ENCODE measurements around the gene NPAS3. TPM values are rescaled to one million over a fixed set of nuclear protein-coding genes. Genes with fewer than 3 reads are reported as not detected.

Gene NPAS3
- total RNA-seq, 3 donors from 2014 or later: 0.26 TPM; not detected in 2

GRCh38 chr14:32978691-32979255 is 40.1 kb downstream of the NPAS3 start:
- ATAC-seq: no peak
- Mint-ChIP-seq H3K4me3 (no peak overlapping the region), H3K4me1 (ENCODE audit: low read depth) (no peaks in the 10 kb centered on the region), H3K36me3 (ENCODE audit: insufficient read depth) (no peaks in the 10 kb centered on the region), H3K9me3 (no peaks in the 10 kb centered on the region), H3K27me3 (ENCODE audit: low read depth) (peaks cover 5% of the 10 kb centered on the region)
- DNase-seq: no peak

DNA sequence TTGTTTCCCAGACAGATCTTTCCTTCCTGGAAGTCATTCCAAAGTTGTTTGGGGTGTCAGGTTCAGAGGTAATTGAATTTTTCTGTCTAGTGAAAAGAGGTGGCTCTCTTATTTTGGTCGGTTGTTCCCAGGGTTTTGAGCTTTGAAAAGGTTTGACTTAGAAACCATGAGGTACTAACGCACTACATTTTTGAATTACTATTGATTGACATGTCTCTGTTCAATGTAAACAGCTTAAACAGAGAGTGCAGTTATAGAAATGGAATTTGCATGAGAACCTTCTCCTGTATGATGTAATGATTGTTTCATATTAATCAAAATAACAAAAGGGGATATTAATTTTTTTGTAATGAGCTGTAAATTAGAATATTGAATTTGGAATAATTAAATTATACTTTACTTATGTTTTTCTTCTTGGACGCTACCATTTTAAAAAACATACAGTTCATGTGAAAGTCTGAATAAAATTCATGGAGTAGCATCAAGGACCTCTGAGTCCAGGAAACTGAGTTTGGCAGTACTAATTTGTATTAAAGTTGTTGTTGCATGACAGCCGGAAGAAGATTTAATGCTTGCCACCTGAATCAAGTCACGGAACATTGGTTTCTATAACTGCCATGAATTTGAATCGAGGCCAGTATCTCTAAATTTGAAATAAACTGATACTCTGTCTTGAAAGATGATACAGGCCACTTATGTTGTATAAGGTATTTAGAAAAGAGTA is 41.7 kb downstream of the NPAS3 start:
- ATAC-seq: no peak
- Mint-ChIP-seq H3K9me3 (no peaks in the 10 kb centered on the region), H3K4me1 (ENCODE audit: low read depth) (no peaks in the 10 kb centered on the region)

DNA sequence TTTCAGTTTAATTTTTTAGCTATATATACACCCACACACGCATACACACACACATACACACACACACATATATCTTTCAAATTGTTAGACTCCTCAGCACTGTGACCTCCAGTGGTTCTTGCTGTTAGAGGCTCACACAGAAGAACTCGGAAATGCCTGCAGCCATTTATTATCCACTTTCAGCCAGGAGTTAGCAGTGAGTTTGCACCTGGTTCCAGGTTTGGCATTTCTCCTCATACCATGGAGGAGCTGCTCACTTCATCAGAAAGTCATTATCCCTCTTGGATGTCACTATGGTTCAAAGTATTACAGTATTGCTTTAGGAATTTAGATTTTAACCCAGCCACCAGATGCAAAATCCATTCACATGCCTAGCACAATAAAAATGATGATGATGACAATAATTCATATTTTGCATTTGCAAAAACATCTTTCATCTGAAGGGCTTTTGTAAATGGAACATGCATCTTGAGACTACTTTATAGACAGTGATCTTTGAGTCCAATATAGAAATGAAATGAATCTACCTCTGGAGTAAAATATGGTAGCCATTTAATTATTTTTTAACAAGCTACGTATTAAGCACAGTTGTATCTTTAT is 42.3 kb downstream of the NPAS3 start:
- H3K4me1 Mint-ChIP-seq (ENCODE audit: low read depth): no peaks in the 10 kb centered on the region
- H3K4me3 Mint-ChIP-seq: no peak overlapping the region
- H3K9me3 Mint-ChIP-seq: no peaks in the 10 kb centered on the region
- peaks cover 2% of the 10 kb centered on the region for H3K27me3 Mint-ChIP-seq (ENCODE audit: low read depth)
- ATAC-seq (no peak), DNase-seq (no peak)
- H3K36me3 Mint-ChIP-seq (ENCODE audit: insufficient read depth): no peaks in the 10 kb centered on the region

More for the DNA sequence above, 41.7 kb downstream of the NPAS3 start:
- Mint-ChIP-seq H3K36me3 (ENCODE audit: insufficient read depth) (no peaks in the 10 kb centered on the region), H3K4me3 (no peak overlapping the region), H3K27me3 (ENCODE audit: low read depth) (peaks cover 2% of the 10 kb centered on the region)
- no peak for DNase-seq

GRCh38 chr14:32984241-32984930 is 45.7 kb downstream of the NPAS3 start:
- H3K36me3 Mint-ChIP-seq (ENCODE audit: insufficient read depth): no peaks in the 10 kb centered on the region
- no peaks in the 10 kb centered on the region for H3K9me3 Mint-ChIP-seq
- peaks cover 2% of the 10 kb centered on the region for H3K27me3 Mint-ChIP-seq (ENCODE audit: low read depth)
- H3K4me3 Mint-ChIP-seq: no peak overlapping the region
- DNase-seq: no peak
- H3K4me1 Mint-ChIP-seq (ENCODE audit: low read depth): no peaks in the 10 kb centered on the region
- ATAC-seq: no peak

- Mint-ChIP-seq H3K4me3 (no peak overlapping the region), H3K4me1 (ENCODE audit: low read depth) (no peaks in the 10 kb centered on the region), H3K27me3 (ENCODE audit: low read depth) (peaks cover 2% of the 10 kb centered on the region), H3K9me3 (peaks cover 4% of the 10 kb centered on the region), H3K36me3 (ENCODE audit: insufficient read depth) (no peaks in the 10 kb centered on the region)
- ATAC-seq (no peak), DNase-seq (no peak)
Measured at GRCh38 chr14:32985866-32986265, 47.2 kb downstream of the NPAS3 start.

GRCh38 chr14:32986791-32987540 is 48.3 kb downstream of the NPAS3 start:
- Mint-ChIP-seq H3K4me3 (no peak overlapping the region), H3K9me3 (peaks cover 4% of the 10 kb centered on the region), H3K27me3 (ENCODE audit: low read depth) (peaks cover 2% of the 10 kb centered on the region), H3K36me3 (ENCODE audit: insufficient read depth) (no peaks in the 10 kb centered on the region), H3K4me1 (ENCODE audit: low read depth) (no peaks in the 10 kb centered on the region)
- DNase-seq (no peak), ATAC-seq (no peak)

DNA sequence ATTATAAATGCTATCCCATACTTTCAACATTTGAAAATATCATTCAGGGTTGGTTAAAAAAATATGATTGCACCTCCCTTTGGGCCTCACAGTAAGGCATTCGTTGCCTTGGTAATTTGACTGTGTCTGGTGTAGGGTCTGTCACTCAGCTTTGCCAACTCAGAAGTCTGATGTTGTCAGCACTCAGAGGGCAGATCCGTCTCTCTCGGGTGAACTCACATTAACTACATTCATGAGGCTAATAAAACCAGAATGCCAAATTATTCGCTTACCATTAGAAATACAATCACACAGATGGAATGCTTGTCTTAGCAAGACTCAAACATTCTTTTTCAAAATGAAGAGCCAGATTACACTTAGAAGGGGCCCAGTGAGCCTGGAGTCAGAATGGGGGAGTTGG is 53.0 kb downstream of the NPAS3 start:
- Mint-ChIP-seq H3K4me3 (no peak overlapping the region), H3K4me1 (ENCODE audit: low read depth) (no peaks in the 10 kb centered on the region), H3K9me3 (peaks cover 4% of the 10 kb centered on the region), H3K27me3 (ENCODE audit: low read depth) (no peaks in the 10 kb centered on the region), H3K36me3 (ENCODE audit: insufficient read depth) (no peaks in the 10 kb centered on the region)
- ATAC-seq (no peak), DNase-seq (no peak)

- Mint-ChIP-seq H3K27me3 (ENCODE audit: low read depth) (no peaks in the 10 kb centered on the region), H3K36me3 (ENCODE audit: insufficient read depth) (no peaks in the 10 kb centered on the region), H3K4me3 (no peak overlapping the region), H3K9me3 (peaks cover 7% of the 10 kb centered on the region), H3K4me1 (ENCODE audit: low read depth) (no peaks in the 10 kb centered on the region)
- DNase-seq: no peak
- ATAC-seq: no peak
Measured at GRCh38 chr14:32993921-32994320, 55.2 kb downstream of the NPAS3 start.

- no peak overlapping the region for H3K4me3 Mint-ChIP-seq
- H3K4me1 Mint-ChIP-seq (ENCODE audit: low read depth): no peaks in the 10 kb centered on the region
- no peak for DNase-seq
- no peaks in the 10 kb centered on the region for H3K27me3 Mint-ChIP-seq (ENCODE audit: low read depth)
- ATAC-seq: no peak
- peaks cover 2% of the 10 kb centered on the region for H3K9me3 Mint-ChIP-seq
- no peaks in the 10 kb centered on the region for H3K36me3 Mint-ChIP-seq (ENCODE audit: insufficient read depth)
Measured at GRCh38 chr14:32996343-32996742, 57.7 kb downstream of the NPAS3 start.

DNA sequence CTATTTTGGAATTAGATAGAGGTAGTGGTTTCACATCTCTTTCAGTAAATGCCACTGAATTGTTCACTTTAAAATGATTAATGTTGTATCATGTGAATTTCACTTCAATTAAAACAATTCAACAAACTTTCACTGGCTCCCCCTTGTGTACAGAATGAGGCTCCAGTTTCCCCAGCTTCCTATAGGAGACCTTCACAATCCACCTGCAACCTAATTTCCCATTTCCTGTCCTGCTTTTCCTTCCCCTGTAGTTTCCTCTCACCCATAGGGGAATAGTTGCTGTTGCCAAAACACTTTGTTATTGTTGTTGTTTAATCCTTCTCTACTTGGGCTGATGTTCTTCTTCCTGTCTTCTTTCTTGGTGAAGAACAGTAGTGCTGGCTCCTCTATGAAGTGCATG is 59.8 kb downstream of the NPAS3 start:
- DNase-seq (no peak), ATAC-seq (no peak)
- H3K9me3 Mint-ChIP-seq: peaks cover 2% of the 10 kb centered on the region
- no peaks in the 10 kb centered on the region for H3K36me3 Mint-ChIP-seq (ENCODE audit: insufficient read depth)
- H3K4me1 Mint-ChIP-seq (ENCODE audit: low read depth): no peaks in the 10 kb centered on the region
- H3K27me3 Mint-ChIP-seq (ENCODE audit: low read depth): no peaks in the 10 kb centered on the region
- H3K4me3 Mint-ChIP-seq: no peak overlapping the region

DNA sequence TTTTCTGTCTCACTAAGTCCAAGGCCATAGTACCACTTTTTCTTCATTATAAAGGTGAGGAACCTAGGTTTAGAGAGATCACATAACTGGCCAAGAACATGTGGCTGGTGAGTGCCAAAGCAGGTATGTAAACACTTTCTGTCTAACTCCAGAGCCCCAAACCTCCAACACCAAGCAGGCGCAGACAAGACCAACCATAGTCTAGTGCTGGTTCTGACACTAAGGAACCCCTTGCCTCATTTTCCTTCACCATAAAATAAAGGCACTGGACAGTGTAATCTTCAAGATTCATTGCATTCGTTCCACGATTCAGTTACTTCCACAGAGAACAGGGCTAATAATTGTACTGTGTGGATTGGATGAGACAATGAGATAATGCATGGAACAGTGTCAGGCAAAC is 71.0 kb downstream of the NPAS3 start:
- Mint-ChIP-seq H3K4me3 (no peak overlapping the region), H3K27me3 (ENCODE audit: low read depth) (no peaks in the 10 kb centered on the region), H3K36me3 (ENCODE audit: insufficient read depth) (no peaks in the 10 kb centered on the region), H3K4me1 (ENCODE audit: low read depth) (no peaks in the 10 kb centered on the region), H3K9me3 (no peaks in the 10 kb centered on the region)
- DNase-seq (no peak), ATAC-seq (no peak)

DNA sequence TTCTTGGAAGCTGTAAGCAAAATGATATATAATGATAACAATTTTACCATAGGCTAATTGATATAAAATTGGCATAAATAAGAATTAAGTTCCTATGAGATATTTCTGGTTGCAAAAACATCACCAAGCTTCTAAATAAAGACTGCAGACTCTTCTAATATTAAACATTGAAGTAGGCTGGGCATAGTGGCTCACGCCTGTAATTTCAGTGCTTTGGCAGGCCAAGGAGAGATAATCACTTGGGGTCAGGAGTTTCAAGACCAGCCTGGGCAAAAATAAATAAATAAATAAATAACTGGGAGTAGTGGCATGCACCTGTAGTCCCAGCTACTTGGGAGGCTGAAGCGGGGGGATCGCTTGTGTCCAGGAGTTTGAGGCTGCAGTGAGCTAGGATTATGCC is 71.8 kb downstream of the NPAS3 start:
- Mint-ChIP-seq H3K9me3 (no peaks in the 10 kb centered on the region), H3K27me3 (ENCODE audit: low read depth) (no peaks in the 10 kb centered on the region)

GRCh38 chr14:33014710-33015109 is 76.0 kb downstream of the NPAS3 start:
- no peaks in the 10 kb centered on the region for H3K9me3 Mint-ChIP-seq
- H3K27me3 Mint-ChIP-seq (ENCODE audit: low read depth): no peaks in the 10 kb centered on the region
- H3K36me3 Mint-ChIP-seq (ENCODE audit: insufficient read depth): no peaks in the 10 kb centered on the region
- no peak for ATAC-seq
- no peak for DNase-seq
- H3K4me1 Mint-ChIP-seq (ENCODE audit: low read depth): no peaks in the 10 kb centered on the region
- H3K4me3 Mint-ChIP-seq: no peak overlapping the region

More for the DNA sequence above, 71.8 kb downstream of the NPAS3 start:
- Mint-ChIP-seq H3K4me1 (ENCODE audit: low read depth) (no peaks in the 10 kb centered on the region), H3K4me3 (no peak overlapping the region), H3K36me3 (ENCODE audit: insufficient read depth) (no peaks in the 10 kb centered on the region)
- DNase-seq: no peak
- ATAC-seq: no peak

DNA sequence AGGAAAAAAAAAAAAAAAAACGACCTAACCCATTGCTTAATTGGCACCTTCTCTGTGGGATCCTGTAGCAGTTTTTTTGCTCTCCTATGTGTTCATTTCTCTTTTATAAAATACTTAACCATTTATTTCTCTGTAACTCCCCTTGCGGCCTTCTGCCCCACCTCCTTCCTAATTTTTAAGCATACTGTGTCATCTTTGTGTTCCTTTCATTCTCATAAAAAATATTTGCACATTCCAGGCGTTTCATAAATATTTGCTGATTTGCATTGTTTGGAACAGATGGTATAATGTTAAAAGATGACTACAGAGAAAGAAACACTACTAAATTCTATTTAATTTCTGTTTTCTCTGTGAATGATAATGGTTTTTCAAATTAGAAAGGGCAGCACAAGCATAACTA is 77.9 kb downstream of the NPAS3 start:
- Mint-ChIP-seq H3K27me3 (ENCODE audit: low read depth) (no peaks in the 10 kb centered on the region), H3K9me3 (no peaks in the 10 kb centered on the region), H3K36me3 (ENCODE audit: insufficient read depth) (no peaks in the 10 kb centered on the region), H3K4me1 (ENCODE audit: low read depth) (no peaks in the 10 kb centered on the region), H3K4me3 (no peak overlapping the region)
- DNase-seq (no peak), ATAC-seq (no peak)

Data from activated T-cell treated with anti-CD3 and anti-CD28 coated beads, Interleukin-2, amount 50 U/mL, for 4 hours (primary cell).